Measurements from ENCODE around the gene MYO1G. TPM values are rescaled to one million over a fixed set of nuclear protein-coding genes. Genes with fewer than 3 reads are reported as not detected.

The MYO1G gene
- polyA plus RNA-seq, 1 of the 3 experiments (the other 2 are of a cell fraction), result 0.05 TPM

- no peak for TF ChIP-seq USF1 (IDR thresholded peaks at IDR 0.05; ENCODE audit: borderline replicate concordance, low read depth)
- no peak for TF ChIP-seq FOSL2 (IDR thresholded peaks at IDR 0.05; ENCODE audit: borderline replicate concordance, low read depth)
- no peak for TF ChIP-seq GATA2 (CRISPR knock-in tag; IDR thresholded peaks at IDR 0.05)
- no peak for TF ChIP-seq SIN3A (IDR thresholded peaks at IDR 0.05; ENCODE audit: borderline replicate concordance, low read depth, low read length)
- TF ChIP-seq MEF2A (IDR thresholded peaks at IDR 0.05; ENCODE audit: borderline replicate concordance, low read depth), result no peak
- TF ChIP-seq TEAD4 (IDR thresholded peaks at IDR 0.05; ENCODE audit: borderline replicate concordance, insufficient read depth), result no peak
- TF ChIP-seq GABPA (IDR thresholded peaks at IDR 0.05; ENCODE audit: low read depth), result no peak
- TF ChIP-seq RFX5 (IDR thresholded peaks at IDR 0.05; ENCODE audit: low read length), result no peak
- TF ChIP-seq NFIC (IDR thresholded peaks at IDR 0.05; ENCODE audit: borderline replicate concordance), result no peak
- no peak for TF ChIP-seq JUND (IDR thresholded peaks at IDR 0.05)
These were observed 9.9 kb upstream of the MYO1G start (continued) for GRCh38 chr7:44988701-44989100.

GRCh38 chr7:44987996-44988395 lies 9.2 kb upstream of the MYO1G start:
- H3K4me1 ChIP-seq (ENCODE audit: control insufficient read depth in 1 of 2, insufficient read depth in 2 of 2, low read depth in 1 of 2, low read length in 1 of 2), result peaks cover 24 to 26% of the 10 kb centered on the region in 2 experiments; a peak in 3 of 4 replicates
- no peak overlapping the region for H3K4me3 ChIP-seq (ENCODE audit: low read depth in 2 of 2, low read length in 1 of 2)
- no peaks in the 10 kb centered on the region for H4K20me1 ChIP-seq (ENCODE audit: insufficient read depth)
- no peak for DNase-seq
- POLR2A ChIA-PET, result no interaction called here
- 91% methylated on average over 10 of the region's 10 CpGs for WGBS (ENCODE audit: low lambda C conversion rate)
- no peaks in the 10 kb centered on the region for H3K9me2 ChIP-seq
- H3F3A ChIP-seq (replicated peaks; ENCODE audit: insufficient read depth), result peaks cover 25% of the 10 kb centered on the region
- H3K27ac ChIP-seq (ENCODE audit: low read depth in 2 of 2, low read length in 1 of 2), result no peak overlapping the region
- H2AFZ ChIP-seq (ENCODE audit: low read depth), result no peak overlapping the region
- H3K4me2 ChIP-seq, result no peak overlapping the region; the same call in 1 of the 2 replicates
- CTCF ChIA-PET, result interaction anchor here (0.6 to 2.2 kb wide), 5 partner anchors 11 to 148 kb away, joined by 3 to 9 read pairs (median 6); partner anchors contain the start of gene CCM2
- TF ChIP-seq SIN3A (IDR thresholded peaks at IDR 0.05; ENCODE audit: borderline replicate concordance, low read depth, low read length) (no peak), ELF1 (IDR thresholded peaks at IDR 0.05) (no peak), NFIC (IDR thresholded peaks at IDR 0.05; ENCODE audit: borderline replicate concordance) (no peak), RXRA (IDR thresholded peaks at IDR 0.05; ENCODE audit: borderline replicate concordance, low read depth) (no peak), EP300 (IDR thresholded peaks at IDR 0.05; ENCODE audit: borderline replicate concordance in 1 of 2, low read depth in 1 of 2, low read length in 1 of 2) (no peak), TCF12 (IDR thresholded peaks at IDR 0.05) (no peak)
- H3K79me2 ChIP-seq (ENCODE audit: insufficient read depth), result peaks cover 26% of the 10 kb centered on the region
- H3K9ac ChIP-seq, result no peak overlapping the region
- H3K36me3 ChIP-seq (replicated peaks in 1 of 2; ENCODE audit: control insufficient read depth in 1 of 2, insufficient read depth in 2 of 2, low read length in 1 of 2), result peaks cover 28% of the 10 kb centered on the region in 2 experiments
- no peaks in the 10 kb centered on the region for H3K27me3 ChIP-seq (ENCODE audit: insufficient read depth)
- no peaks in the 10 kb centered on the region for H3K9me3 ChIP-seq

- TF ChIP-seq GATA2 (CRISPR knock-in tag; IDR thresholded peaks at IDR 0.05) (no peak), TEAD4 (IDR thresholded peaks at IDR 0.05; ENCODE audit: borderline replicate concordance, insufficient read depth) (no peak), ELF1 (IDR thresholded peaks at IDR 0.05) (no peak), TCF12 (IDR thresholded peaks at IDR 0.05) (no peak), USF2 (IDR thresholded peaks at IDR 0.05; ENCODE audit: borderline replicate concordance, low read depth, low read length) (no peak), YY1 (IDR thresholded peaks at IDR 0.05; ENCODE audit: low read depth) (no peak), RAD21 (IDR thresholded peaks at IDR 0.05; ENCODE audit: low read length) (no peak), MAX (IDR thresholded peaks at IDR 0.05; ENCODE audit: low read depth) (no peak), GABPA (IDR thresholded peaks at IDR 0.05; ENCODE audit: low read depth) (no peak), FOXM1 (IDR thresholded peaks at IDR 0.05; ENCODE audit: low read depth) (no peak), TAF1 (IDR thresholded peaks at IDR 0.05; ENCODE audit: borderline replicate concordance, low read depth, low read length) (no peak)
- Histone ChIP-seq H3K36me3 (replicated peaks in 1 of 2; ENCODE audit: control insufficient read depth in 1 of 2, insufficient read depth in 2 of 2, low read length in 1 of 2) (peaks cover 33 to 34% of the 10 kb centered on the region in 2 experiments), H3K9me3 (no peaks in the 10 kb centered on the region), H3K4me3 (ENCODE audit: low read depth in 2 of 2, low read length in 1 of 2) (peak overlapping the region; percentile 77 to 79; a peak in 2 of 4 replicates), H3F3A (replicated peaks; ENCODE audit: insufficient read depth) (peaks cover 30% of the 10 kb centered on the region), H3K4me1 (ENCODE audit: control insufficient read depth in 1 of 2, insufficient read depth in 2 of 2, low read depth in 1 of 2, low read length in 1 of 2) (peaks cover 24 to 26% of the 10 kb centered on the region in 2 experiments; a peak in 3 of 4 replicates), H3K79me2 (ENCODE audit: insufficient read depth) (peaks cover 26% of the 10 kb centered on the region), H3K9me2 (no peaks in the 10 kb centered on the region), H4K20me1 (ENCODE audit: insufficient read depth) (0 out of 2 replicates have a peak, but pooled peaks cover 3% of the 10 kb centered on the region), H3K4me2 (peak overlapping the region; percentile 81), H3K27me3 (ENCODE audit: insufficient read depth) (no peaks in the 10 kb centered on the region), H3K27ac (ENCODE audit: low read depth in 2 of 2, low read length in 1 of 2) (no peak overlapping the region), H2AFZ (ENCODE audit: low read depth) (no peak overlapping the region), H3K9ac (no peak overlapping the region)
- ChIA-PET CTCF (interaction anchor here (0.6 to 5.8 kb wide), 6 partner anchors 11 to 148 kb away, joined by 3 to 34 read pairs (median 6); partner anchors contain the start of genes CCM2 and TBRG4), POLR2A (no interaction called here)
- no peak for DNase-seq
- WGBS (ENCODE audit: low lambda C conversion rate), result 93% methylated on average over 7 of the region's 7 CpGs
These were observed 8.6 kb upstream of the MYO1G start for GRCh38 chr7:44987457-44987856.
